HCT116 (cell line): ENCODE measurements around the gene PCBP3.
"Not testable (repeated sequence)": the region's sequence is repeated elsewhere in the genome, so short reads cannot be mapped to it uniquely, and the experiment has no call there.

Experiments used
- CBX3 ChIP-seq: IDR thresholded peaks from 2 replicates; pipeline ENCODE4 v1.6.1; 2012; ENCODE audit warnings: low read depth
- CTCF ChIP-seq, 3 experiments: fragments of 200-600 bp in 1 of 3; sonication (generic) in 1 of 3; IDR thresholded peaks in 2 of 3; conservative IDR thresholded peaks in 1 of 3; 2 replicates each; pipeline ENCODE4 v1.5.1; 2012 to 2017; ENCODE audit warnings: low read depth in 2 of 3, low read length in 2 of 3, antibody characterized with exemption in 1 of 3, borderline replicate concordance in 1 of 3, control low read depth in 1 of 3, mild to moderate bottlenecking in 1 of 3, mixed read lengths in 1 of 3, mixed run types in 1 of 3, moderate library complexity in 1 of 3; ENCODE audit not compliant: insufficient read depth in 1 of 3
- EGR1 ChIP-seq: IDR thresholded peaks from 2 replicates; pipeline ENCODE4 v1.6.1; 2012; ENCODE audit warnings: low read depth
- EZH2 ChIP-seq: fragments of 200-600 bp; sonication (generic); IDR thresholded peaks from 2 replicates; pipeline ENCODE4 v1.6.1; 2017; ENCODE audit warnings: antibody characterized with exemption, mixed run types
- EZH2phosphoT487 ChIP-seq: fragments of 200-600 bp; IDR thresholded peaks from 2 replicates; pipeline ENCODE4 v1.6.1; 2018; ENCODE audit warnings: antibody characterized with exemption, borderline replicate concordance
- POLR2A ChIP-seq: IDR thresholded peaks from 2 replicates; pipeline ENCODE4 v1.7.0; 2011; ENCODE audit warnings: borderline replicate concordance; ENCODE audit not compliant: insufficient read depth, insufficient read length; ENCODE audit errors: extremely low read depth
- POLR2AphosphoS5 ChIP-seq: IDR thresholded peaks from 2 replicates; pipeline ENCODE4 v1.6.1; 2011; ENCODE audit warnings: mild to moderate bottlenecking, low read depth, low read length, moderate library complexity
- RAD21 ChIP-seq: IDR thresholded peaks from 2 replicates; pipeline ENCODE4 v1.6.1; 2012; ENCODE audit warnings: low read depth, mild to moderate bottlenecking
- REST ChIP-seq: IDR thresholded peaks from 2 replicates; pipeline ENCODE4 v1.6.1; 2012; ENCODE audit warnings: low read depth

DNA sequence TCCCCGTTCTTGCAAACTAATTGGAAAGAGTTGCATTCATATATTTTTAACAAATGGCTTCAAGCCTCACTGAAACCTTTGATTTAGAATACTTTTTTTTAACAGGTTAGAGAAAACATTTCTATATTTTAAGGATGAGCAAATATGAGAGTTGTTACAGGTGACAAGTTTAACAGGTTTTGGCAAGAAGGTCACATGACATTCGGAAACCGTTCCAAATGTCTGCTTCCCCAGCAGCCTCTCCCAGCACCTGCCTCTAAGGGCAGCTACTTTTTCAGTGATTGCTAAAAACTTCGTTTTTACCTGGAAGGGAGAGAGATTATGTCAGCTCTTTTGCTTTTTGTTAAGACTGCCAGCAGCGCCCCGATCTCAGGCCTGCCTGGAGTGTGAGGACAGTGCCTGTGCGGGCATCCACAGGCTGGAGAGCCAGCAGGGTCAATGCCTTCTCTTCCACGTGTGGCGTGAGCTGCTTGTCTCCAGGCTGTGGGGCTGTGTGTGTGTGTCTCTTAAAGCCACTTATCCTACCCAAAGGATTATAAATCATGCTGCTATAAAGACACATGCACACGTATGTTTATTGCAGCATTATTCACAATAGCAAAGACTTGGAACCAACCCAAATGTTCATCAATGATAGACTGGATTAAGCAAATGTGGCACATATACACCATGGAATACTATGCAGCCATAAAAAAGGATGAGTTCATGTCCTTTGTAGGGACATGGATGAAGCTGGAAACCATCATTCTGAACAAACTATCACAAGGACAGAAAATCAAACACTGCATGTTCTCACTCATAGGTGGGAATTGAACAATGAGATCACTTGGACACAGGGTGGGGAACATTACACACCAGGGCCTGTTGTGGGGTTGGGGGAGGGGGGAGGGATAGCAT lies 21.8 kb upstream of the PCBP3 start:
- TF ChIP-seq POLR2AphosphoS5; EGR1; CTCF (IDR thresholded peaks at IDR 0.05 in 2 of 3, conservative IDR thresholded peaks at IDR 0.05 in 1 of 3; ENCODE audit: borderline replicate concordance in 1 of 3, insufficient read depth in 1 of 3, low read depth in 2 of 3, low read length in 2 of 3); RAD21; CBX3; EZH2phosphoT487; REST; EZH2; POLR2A: not testable (repeated sequence)
